GM12891 (cell line): ENCODE measurements around the gene ARRDC4.

Experiments used
- POLR2A ChIP-seq: IDR thresholded peaks from 2 replicates; pipeline ENCODE4 v1.6.1; 2011; ENCODE audit warnings: low read depth, low read length, control low read depth
- POLR2AphosphoS5 ChIP-seq: IDR thresholded peaks from 2 replicates; pipeline ENCODE4 v1.6.1; 2011; ENCODE audit warnings: low read depth, low read length, control low read depth
- SPI1 ChIP-seq: IDR thresholded peaks from 2 replicates; pipeline ENCODE4 v1.6.1; 2011; ENCODE audit warnings: low read depth, low read length, control low read depth
- TAF1 ChIP-seq: IDR thresholded peaks from 2 replicates; pipeline ENCODE4 v1.6.1; 2011; ENCODE audit warnings: low read depth, low read length, control low read depth

DNA sequence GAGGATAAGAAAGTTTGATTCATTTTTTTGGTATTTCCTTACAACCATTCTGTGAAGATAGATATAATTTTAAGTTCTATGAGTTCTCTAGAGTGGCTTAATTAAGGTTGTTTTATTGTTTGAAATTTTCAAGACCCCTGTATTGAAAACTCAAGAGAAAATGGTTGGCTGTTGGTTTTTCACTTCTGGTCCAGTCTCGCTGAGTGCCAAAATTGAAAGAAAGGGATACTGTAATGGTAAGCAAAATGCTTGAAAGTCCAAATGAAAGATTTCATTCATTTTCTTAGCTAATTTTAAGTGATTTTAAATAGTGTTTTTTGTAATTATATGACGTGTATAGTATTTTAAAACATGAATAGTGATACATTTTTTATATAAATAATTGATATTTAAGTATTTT is 7.4 kb downstream of the ARRDC4 start:
- TF ChIP-seq POLR2A: no peak
- no peak for TF ChIP-seq POLR2AphosphoS5
- no peak for TF ChIP-seq SPI1
- TF ChIP-seq TAF1: no peak
